ENCODE data around the gene CPN2.

Gene CPN2

DNA sequence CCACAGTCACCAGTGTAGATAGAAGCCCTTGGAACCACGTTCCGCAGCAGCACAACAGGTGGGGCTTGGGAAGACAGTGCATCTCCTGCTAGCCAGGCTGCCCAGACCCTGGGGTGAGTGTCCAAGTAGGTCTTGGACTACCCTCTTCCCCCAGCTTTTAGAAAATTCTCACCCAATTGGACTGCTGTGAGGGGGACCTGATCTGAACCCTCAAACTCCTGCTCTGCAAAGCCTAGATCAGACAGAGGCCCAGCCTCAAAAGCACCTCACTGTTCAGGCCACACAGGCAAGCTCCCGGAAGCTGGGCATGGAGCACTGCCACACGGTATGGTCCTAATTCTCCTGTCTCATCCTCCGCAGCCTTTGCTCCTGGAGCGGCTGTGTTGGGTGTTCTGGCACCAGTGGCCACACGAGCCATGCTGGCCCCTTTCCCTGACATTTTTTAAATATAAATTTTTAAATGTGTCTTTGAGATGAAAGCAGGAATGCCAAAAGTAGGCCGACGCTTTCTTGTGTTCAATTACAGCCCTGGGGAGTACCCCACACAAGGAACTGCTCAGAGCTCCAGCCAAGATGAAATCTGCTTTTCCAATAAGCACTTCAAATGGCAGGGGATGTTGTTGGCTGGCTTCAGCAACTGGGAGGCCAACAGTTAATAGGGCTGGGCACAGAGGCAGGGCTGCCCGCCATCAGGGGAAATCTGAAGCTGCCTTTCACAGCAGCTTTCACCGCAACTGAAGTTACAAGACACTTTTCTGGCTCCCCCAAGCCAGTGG lies 40.9 kb downstream of the CPN2 start:
- DNase-seq: no peak

- peak; percentile 87 for DNase-seq
These were observed 42.3 kb downstream of the CPN2 start for GRCh38 chr3:194308601-194309449.

DNA sequence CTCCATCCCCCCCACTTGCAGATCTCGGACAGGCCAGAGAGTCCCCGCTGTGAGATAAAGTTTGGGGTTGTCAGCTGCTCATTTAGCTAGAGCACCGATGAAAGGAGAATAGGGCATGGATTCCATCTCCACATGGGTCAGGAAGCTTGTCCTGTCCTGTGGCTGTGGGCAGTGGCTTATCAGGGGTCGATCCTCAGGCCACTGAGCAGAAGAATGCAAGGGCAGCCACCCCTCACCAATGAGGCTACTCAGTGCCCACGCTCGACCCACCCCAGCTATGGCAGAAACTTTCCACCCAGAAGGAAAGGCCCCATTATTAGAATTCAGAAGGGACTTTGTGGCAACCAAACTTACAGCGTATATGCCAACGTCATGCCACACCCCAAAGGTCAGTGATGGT lies 43.3 kb downstream of the CPN2 start:
- no peak for DNase-seq

DNA sequence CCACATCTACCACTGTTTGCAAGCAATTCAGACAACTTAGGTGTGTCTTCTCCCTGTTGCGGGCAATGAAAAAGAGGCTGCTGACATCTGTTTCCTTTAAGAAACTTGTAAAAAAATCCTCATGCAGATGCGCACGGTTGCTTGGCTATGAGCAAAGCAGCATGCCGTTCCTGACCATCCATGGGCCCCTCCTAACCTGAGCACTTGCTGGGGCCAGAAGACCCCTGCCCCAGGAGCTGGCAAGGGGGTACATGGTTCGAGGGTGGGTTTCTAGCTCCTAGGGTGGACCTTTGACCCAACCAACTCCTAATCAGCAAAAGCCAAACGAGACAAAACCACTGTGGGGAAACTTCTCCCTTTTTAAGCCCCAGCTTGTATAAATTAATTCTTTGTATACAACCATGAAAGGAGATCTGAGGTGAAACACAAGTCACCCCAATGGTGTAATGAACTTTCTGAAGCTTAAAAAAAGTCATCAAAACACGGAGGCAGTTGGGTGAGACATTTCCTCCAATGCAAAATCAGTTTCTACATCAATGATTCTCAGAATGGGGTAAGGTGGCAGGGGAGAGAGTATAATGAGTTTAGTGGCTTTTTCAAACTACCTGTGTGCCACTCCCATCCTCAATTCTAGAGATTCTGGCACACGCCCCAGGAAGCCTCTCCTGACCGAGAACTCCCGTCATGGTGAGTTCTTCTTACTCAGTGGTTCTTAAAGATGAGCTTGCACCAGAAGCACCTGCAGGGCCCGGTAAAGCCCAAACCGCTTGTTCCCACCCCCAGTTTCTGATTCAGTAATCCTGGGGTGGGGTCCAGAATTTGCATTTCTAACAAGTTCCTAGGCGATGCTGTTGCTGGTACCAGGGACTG lies 44.1 kb downstream of the CPN2 start:
- DNase-seq: no peak

- DNase-seq: peak; percentile 94
These were observed 44.9 kb downstream of the CPN2 start for GRCh38 chr3:194306109-194306686.

GRCh38 chr3:194305356-194306108 lies 45.6 kb downstream of the CPN2 start:
- DNase-seq: no peak

DNA sequence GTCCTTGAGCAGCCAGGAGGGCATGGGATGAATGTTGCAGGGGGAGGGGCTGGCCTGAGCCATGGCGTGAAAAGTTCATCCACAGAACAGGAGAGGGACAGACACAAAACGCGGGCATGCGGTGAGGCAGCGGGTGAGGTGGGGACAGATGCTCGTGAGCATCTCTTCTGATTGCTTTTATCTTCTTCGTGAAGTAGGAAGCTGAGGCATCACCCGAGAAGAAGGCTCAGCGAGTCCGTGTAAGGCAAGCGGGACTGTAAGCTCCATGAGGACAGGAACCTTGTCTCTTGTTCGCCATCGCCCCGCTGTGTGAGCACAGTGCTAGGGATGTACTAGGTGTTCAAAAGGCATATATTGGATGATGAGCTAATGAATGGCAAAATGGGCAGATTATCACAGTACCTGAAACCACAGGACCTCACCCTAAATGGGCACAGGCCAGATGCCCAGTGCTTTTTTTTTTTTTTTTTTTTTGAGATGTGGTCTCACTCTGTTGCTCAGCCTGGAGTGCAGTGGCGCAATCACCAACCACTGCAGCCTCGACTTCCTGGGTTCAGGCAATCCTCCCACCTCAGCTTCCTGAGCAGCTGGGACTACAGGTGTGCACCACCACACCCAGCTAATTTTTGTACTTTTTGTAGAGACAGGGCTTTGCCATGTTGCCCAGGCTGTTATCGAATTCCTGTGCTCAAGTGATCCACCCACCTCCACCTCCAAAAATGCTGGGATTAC lies 46.8 kb downstream of the CPN2 start:
- no peak for DNase-seq

DNA sequence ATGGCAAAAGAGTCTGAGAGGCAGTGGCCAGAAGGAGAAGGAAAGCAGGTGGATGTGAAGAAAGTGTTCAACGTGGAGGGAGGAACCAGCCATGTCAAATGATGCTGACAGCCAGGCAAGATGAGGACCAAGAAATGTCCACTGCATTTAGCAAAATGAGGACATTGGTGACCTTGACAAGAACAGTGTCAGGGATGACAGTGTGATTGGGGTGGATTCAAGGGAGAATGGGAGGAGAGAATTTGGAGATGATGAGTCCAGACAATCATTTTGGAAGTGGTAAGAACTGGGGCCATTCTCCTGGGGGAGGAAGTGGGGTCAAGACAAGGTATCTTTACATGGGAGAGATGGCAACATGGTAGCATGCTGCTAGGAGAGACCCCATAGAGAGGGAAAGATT lies 47.4 kb downstream of the CPN2 start:
- no peak for DNase-seq

DNA sequence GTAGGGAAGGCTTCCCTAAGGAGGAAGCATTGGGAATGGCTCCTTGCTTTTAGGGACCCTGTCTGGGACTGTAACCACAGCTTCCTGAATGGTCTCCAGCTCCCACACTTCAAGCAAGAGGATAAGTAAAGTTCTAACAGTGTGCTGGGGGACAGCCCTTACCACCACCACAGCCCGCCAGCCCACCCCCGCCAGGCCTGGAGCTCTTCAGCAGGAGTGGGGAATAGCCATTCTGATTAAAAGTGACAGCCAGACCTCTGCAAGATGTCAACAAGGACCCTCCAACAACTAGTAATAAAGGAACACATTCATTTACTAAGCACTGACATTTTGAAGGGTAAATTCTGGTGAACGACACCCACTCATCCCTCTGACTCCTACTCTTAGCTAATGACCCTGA lies 49.4 kb downstream of the CPN2 start:
- DNase-seq: no peak

DNA sequence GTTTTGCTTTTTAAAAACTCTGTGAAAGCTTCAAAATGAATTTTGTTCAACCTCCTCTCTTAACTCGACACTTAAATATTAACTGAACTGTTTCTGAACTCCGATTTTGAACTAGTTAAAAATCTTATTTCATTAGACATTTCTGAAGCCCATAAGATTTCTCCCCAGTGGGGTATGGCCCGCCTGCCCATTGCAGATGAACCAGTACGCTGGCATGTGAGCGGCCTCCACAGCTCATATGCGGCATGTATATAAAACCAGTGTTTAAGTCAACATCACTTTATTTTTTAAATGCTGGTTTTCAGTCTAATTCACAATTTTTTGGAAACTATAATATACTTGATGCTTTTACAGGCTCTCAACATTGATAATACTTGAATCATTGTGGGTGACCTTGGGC lies 50.2 kb downstream of the CPN2 start:
- DNase-seq: no peak

DNA sequence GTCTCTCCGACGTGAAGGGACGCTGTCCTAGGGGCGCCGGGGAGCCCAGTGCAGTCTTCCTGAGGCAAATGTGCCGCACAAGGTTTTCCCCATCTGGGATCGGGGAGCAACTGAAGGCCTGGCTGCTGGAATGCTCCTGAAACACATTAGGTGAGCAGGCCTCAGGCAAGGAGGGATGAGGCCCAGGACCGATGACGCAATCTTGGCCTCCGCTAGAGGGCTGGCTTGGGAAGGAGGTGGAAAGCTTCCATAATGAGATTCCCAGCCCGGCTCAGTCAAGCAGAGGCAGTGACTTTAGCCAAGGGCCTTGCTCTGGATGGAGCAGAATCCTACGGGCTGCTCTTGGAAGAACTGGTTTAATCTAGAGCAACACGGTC lies 50.8 kb downstream of the CPN2 start:
- DNase-seq: no peak

DNA sequence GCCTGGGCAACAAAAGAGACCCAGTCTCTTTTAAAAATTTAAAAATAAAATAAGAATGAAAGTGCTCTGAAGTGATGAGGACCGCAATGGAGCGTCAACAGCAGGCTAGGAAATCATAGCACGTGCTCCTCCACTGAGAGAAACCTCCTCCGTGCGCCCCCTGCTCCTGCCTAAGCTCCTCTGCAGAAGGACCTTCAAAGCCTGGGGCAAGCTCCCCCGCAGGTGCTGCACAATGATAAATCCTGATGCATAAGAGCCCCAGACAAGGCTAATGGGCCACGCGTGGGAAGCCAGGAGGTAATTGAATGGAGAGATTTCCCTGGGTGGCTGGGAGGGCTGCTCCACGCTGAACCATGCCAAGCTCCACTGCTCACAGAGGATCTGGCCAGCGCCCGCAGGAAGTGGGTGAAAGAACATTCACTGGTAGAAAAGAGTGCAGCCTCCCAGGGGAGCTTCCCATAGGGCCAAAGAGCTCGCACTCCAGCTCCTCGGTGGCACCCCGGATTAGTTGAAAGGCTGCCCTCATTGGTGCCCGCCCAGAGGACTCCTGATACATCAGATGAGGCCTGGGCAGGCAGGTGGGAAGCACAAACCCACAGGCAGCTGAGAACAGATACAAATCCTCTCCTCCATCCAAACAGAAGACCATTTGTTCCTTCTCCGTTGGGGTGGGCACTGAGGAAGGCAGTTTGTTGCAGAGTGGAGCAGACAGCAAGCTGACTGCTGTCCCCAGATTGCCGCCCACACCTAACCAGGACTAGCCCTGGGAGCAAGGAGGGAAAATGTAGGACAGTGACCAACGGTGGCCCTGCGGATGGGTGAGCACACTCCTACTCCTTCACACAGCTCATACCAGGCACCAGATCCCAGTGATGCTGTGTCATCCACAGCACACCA lies 52.5 kb downstream of the CPN2 start:
- no peak for DNase-seq

- no peak for DNase-seq
These were observed 54.5 kb downstream of the CPN2 start for GRCh38 chr3:194296454-194297263.

GRCh38 chr3:194294895-194295214 lies 56.3 kb downstream of the CPN2 start:
- DNase-seq: no peak

GRCh38 chr3:194294199-194294894 lies 56.8 kb downstream of the CPN2 start:
- peak; percentile 54 for DNase-seq

GRCh38 chr3:194293546-194294198 lies 57.5 kb downstream of the CPN2 start:
- no peak for DNase-seq

GRCh38 chr3:194292331-194292730 lies 58.8 kb downstream of the CPN2 start:
- DNase-seq: no peak
